H1 (cell line): Measurements from ENCODE around the gene INHBB. TPM values are rescaled to one million over a fixed set of nuclear protein-coding genes. Genes with fewer than 3 reads are reported as not detected.

Experiments used
- CTCF ChIA-PET: fragments of 300-600 bp; sonication (Branson Sonifier 250); formaldehyde crosslinking; loops from one replicate; lab custom pipeline; 2021; ENCODE audit not compliant: partially characterized antibody; lab: Charles Lee
- POLR2A ChIA-PET: fragments of 300-600 bp; sonication (Branson Sonifier 250); formaldehyde crosslinking; loops from one replicate; lab custom pipeline; 2021; ENCODE audit warnings: inconsistent platforms; ENCODE audit not compliant: partially characterized antibody; lab: Charles Lee
- DNase-seq, 2 experiments: peaks; one replicate each; pipeline versions ENCODE4 v3.0.0 to v3.0.0-alpha.2; 2010 to 2022; ENCODE audit warnings: low spot score in 2 of 2, low read depth in 1 of 2, mixed read lengths in 1 of 2
- FAIRE-seq: peaks from 2 replicates; lab custom pipeline; 2011; peaks lifted over from hg19 to GRCh38; lab: Jason Lieb, UNC
- H2AFZ ChIP-seq: 2 replicates; pipeline ENCODE4 v1.8.1; 2012; ENCODE audit warnings: low read length, inconsistent platforms
- H2AK5ac ChIP-seq: 2 replicates; pipeline ENCODE4 v1.6.1; 2013; ENCODE audit warnings: low read depth, low read length
- H2BK120ac ChIP-seq: replicated peaks from 2 replicates; pipeline ENCODE3; 2013; ENCODE audit warnings: low read depth, low read length, inconsistent platforms
- H2BK12ac ChIP-seq: 2 replicates; pipeline ENCODE4 v1.6.1; 2013; ENCODE audit warnings: low read depth, low read length
- H2BK15ac ChIP-seq: 2 replicates; pipeline ENCODE4 v1.6.1; 2013; ENCODE audit warnings: low read length
- H2BK20ac ChIP-seq: 2 replicates; pipeline ENCODE4 v1.6.1; 2013; ENCODE audit warnings: low read length
- H2BK5ac ChIP-seq: 2 replicates; pipeline ENCODE4 v1.6.1; 2013; ENCODE audit warnings: low read depth, low read length
- H3K14ac ChIP-seq: 2 replicates; pipeline ENCODE4 v1.6.1; 2013; ENCODE audit warnings: inconsistent platforms; ENCODE audit not compliant: insufficient read length
- H3K18ac ChIP-seq: 2 replicates; pipeline ENCODE4 v1.6.1; 2013; ENCODE audit warnings: low read length; ENCODE audit errors: extremely low read depth
- H3K23ac ChIP-seq: 2 replicates; pipeline ENCODE4 v1.6.1; 2013; ENCODE audit warnings: inconsistent platforms; ENCODE audit not compliant: insufficient read length
- H3K23me2 ChIP-seq: 2 replicates; pipeline ENCODE4 v1.6.1; 2013; ENCODE audit warnings: low read depth, low read length
- H3K27ac ChIP-seq: 2 replicates; pipeline ENCODE4 v1.6.1; 2011; ENCODE audit warnings: low read depth, low read length, inconsistent platforms
- H3K27me3 ChIP-seq, 4 experiments: replicated peaks in 1 of 4; 1 replicate in 1 of 4; 2 replicates in 3 of 4; pipeline versions ENCODE4 v1.6.1 to v1.8.1; 2011 to 2013; ENCODE audit warnings: low read length in 3 of 4, mild to moderate bottlenecking in 3 of 4, inconsistent platforms in 2 of 4, mixed read lengths in 2 of 4, moderate library complexity in 1 of 4; ENCODE audit not compliant: control insufficient read depth in 3 of 4, insufficient read depth in 3 of 4; ENCODE audit errors: extremely low read depth in 1 of 4
- H3K36me3 ChIP-seq, 4 experiments: 2 replicates each; pipeline versions ENCODE4 v1.6.1 to v1.8.1; 2011 to 2013; ENCODE audit warnings: mild to moderate bottlenecking in 4 of 4, low read length in 3 of 4, moderate library complexity in 2 of 4, control low read depth in 1 of 4, inconsistent platforms in 1 of 4; ENCODE audit not compliant: insufficient read depth in 4 of 4, control insufficient read depth in 2 of 4
- H3K4ac ChIP-seq: replicated peaks from 2 replicates; pipeline ENCODE3; 2013; ENCODE audit warnings: low read length, low read depth, mixed read lengths, inconsistent platforms; ENCODE audit not compliant: insufficient read length
- H3K4me1 ChIP-seq, 4 experiments: replicated peaks in 1 of 4; 1 replicate in 1 of 4; 2 replicates in 3 of 4; pipeline versions ENCODE4 v1.6.1 to v1.8.1; 2011 to 2013; ENCODE audit warnings: low read length in 3 of 4, inconsistent platforms in 2 of 4, mixed read lengths in 1 of 4; ENCODE audit not compliant: insufficient read depth in 4 of 4, control insufficient read depth in 3 of 4
- H3K4me2 ChIP-seq, 2 experiments: 2 replicates each; pipeline versions ENCODE4 v1.6.1 to v1.8.1; 2011 to 2013; ENCODE audit warnings: low read depth in 2 of 2, low read length in 2 of 2, control low read depth in 1 of 2, inconsistent platforms in 1 of 2, mild to moderate bottlenecking in 1 of 2; ENCODE audit not compliant: insufficient read depth in 1 of 2
- H3K4me3 ChIP-seq, 4 experiments: fragments of 200-600, 300-600 bp in 1 of 4; sonication (generic), shearing (Covaris generic), sonication (Bioruptor Twin) in 1 of 4; 2 replicates each; pipeline versions ENCODE4 v1.5.1 to v1.8.1; 2011 to 2016; ENCODE audit warnings: low read length in 4 of 4, low read depth in 3 of 4, control low read depth in 2 of 4, inconsistent platforms in 2 of 4, mild to moderate bottlenecking in 2 of 4, mixed read lengths in 1 of 4, moderate library complexity in 1 of 4; ENCODE audit not compliant: insufficient read depth in 2 of 4; ENCODE audit errors: extremely low read depth in 1 of 4
- H3K56ac ChIP-seq: replicated peaks from 2 replicates; pipeline ENCODE3; 2013; ENCODE audit warnings: low read depth, mild to moderate bottlenecking, mixed read lengths, low read length, inconsistent platforms; ENCODE audit not compliant: insufficient read length
- H3K79me1 ChIP-seq: 2 replicates; pipeline ENCODE4 v1.6.1; 2013; ENCODE audit warnings: low read depth, low read length, control low read depth
- H3K79me2 ChIP-seq, 2 experiments: 2 replicates each; pipeline versions ENCODE4 v1.6.1 to v1.8.1; 2012 to 2013; ENCODE audit warnings: low read length in 2 of 2, mild to moderate bottlenecking in 2 of 2, inconsistent platforms in 1 of 2; ENCODE audit not compliant: insufficient read depth in 2 of 2, control insufficient read depth in 1 of 2
- H3K9ac ChIP-seq, 4 experiments: replicated peaks in 1 of 4; 1 replicate in 1 of 4; 2 replicates in 3 of 4; pipeline versions ENCODE4 v1.6.1 to v1.8.1; 2011 to 2013; ENCODE audit warnings: low read depth in 3 of 4, low read length in 3 of 4, control low read depth in 2 of 4, mild to moderate bottlenecking in 2 of 4, moderate library complexity in 2 of 4, inconsistent platforms in 1 of 4; ENCODE audit errors: extremely low read depth in 1 of 4
- H3K9me3 ChIP-seq, 2 experiments: 2 replicates each; pipeline versions ENCODE4 v1.6.1 to v1.8.1; 2012 to 2013; ENCODE audit warnings: mild to moderate bottlenecking in 2 of 2, moderate library complexity in 2 of 2, control low read depth in 1 of 2, inconsistent platforms in 1 of 2, low read depth in 1 of 2, low read length in 1 of 2, mixed read lengths in 1 of 2; ENCODE audit not compliant: insufficient read depth in 2 of 2
- H4K20me1 ChIP-seq, 2 experiments: replicated peaks in 1 of 2; 2 replicates each; pipeline versions ENCODE3 to v1.8.1; 2011 to 2013; ENCODE audit warnings: inconsistent platforms in 2 of 2, low read length in 2 of 2, mild to moderate bottlenecking in 1 of 2; ENCODE audit not compliant: insufficient read depth in 2 of 2, control insufficient read depth in 1 of 2
- H4K5ac ChIP-seq: 2 replicates; pipeline ENCODE4 v1.6.1; 2013; ENCODE audit warnings: low read length, low read depth, mixed read lengths, inconsistent platforms; ENCODE audit not compliant: insufficient read length
- H4K8ac ChIP-seq: 2 replicates; pipeline ENCODE4 v1.8.0; 2013; ENCODE audit warnings: mild to moderate bottlenecking, moderate library complexity, low read length, inconsistent platforms; ENCODE audit not compliant: insufficient read depth; ENCODE audit errors: extremely low read depth
- H4K91ac ChIP-seq: replicated peaks from 2 replicates; pipeline ENCODE3; 2013; ENCODE audit warnings: low read length, mixed read lengths, inconsistent platforms; ENCODE audit not compliant: insufficient read length
- ATF3 ChIP-seq: IDR thresholded peaks from 2 replicates; pipeline ENCODE4 v1.6.1; 2011; ENCODE audit warnings: low read depth, mild to moderate bottlenecking, low read length; ENCODE audit not compliant: insufficient read depth
- HDAC2 ChIP-seq, 2 experiments: fragments of 300-600 bp in 1 of 2; sonication (generic) in 1 of 2; IDR thresholded peaks; 2 replicates each; pipeline ENCODE4 v1.6.1; 2011 to 2012; ENCODE audit warnings: low read depth in 2 of 2, low read length in 2 of 2, mild to moderate bottlenecking in 2 of 2, moderate library complexity in 2 of 2, borderline replicate concordance in 1 of 2, inconsistent platforms in 1 of 2
- KDM4A ChIP-seq: IDR thresholded peaks from one replicate; pipeline ENCODE4 v1.7.1; 2012; ENCODE audit warnings: low read depth, mild to moderate bottlenecking, moderate library complexity, low read length, inconsistent platforms; ENCODE audit not compliant: severe bottlenecking
- NRF1 ChIP-seq: IDR thresholded peaks from 2 replicates; pipeline ENCODE4 v1.6.1; 2011; ENCODE audit warnings: mild to moderate bottlenecking, low read depth, low read length, improper control_type of control experiment
- POLR2A ChIP-seq, 2 experiments: IDR thresholded peaks; 1 replicate in 1 of 2; 2 replicates in 1 of 2; pipeline ENCODE4 v1.6.1; 2011; ENCODE audit warnings: low read depth in 2 of 2, low read length in 2 of 2, mild to moderate bottlenecking in 2 of 2; ENCODE audit errors: control extremely low read depth in 1 of 2
- POU5F1 ChIP-seq: IDR thresholded peaks from 2 replicates; pipeline ENCODE4 v1.6.1; 2011; ENCODE audit warnings: low read depth, mild to moderate bottlenecking, low read length, moderate library complexity
- SP2 ChIP-seq: IDR thresholded peaks from 2 replicates; pipeline ENCODE4 v1.6.1; 2012; ENCODE audit warnings: mild to moderate bottlenecking, low read length, inconsistent platforms
- SRF ChIP-seq: IDR thresholded peaks from 2 replicates; pipeline ENCODE4 v1.6.1; 2011; ENCODE audit warnings: mild to moderate bottlenecking, low read depth, low read length, moderate library complexity
- SUZ12 ChIP-seq: fragments of 200-600 bp; sonication (generic); IDR thresholded peaks from 2 replicates; pipeline ENCODE4 v1.6.1; 2012; ENCODE audit warnings: mild to moderate bottlenecking, inconsistent platforms, low read length, moderate library complexity, mixed read lengths
- YY1 ChIP-seq: IDR thresholded peaks from 2 replicates; pipeline ENCODE4 v1.6.1; 2011; ENCODE audit warnings: low read depth, mild to moderate bottlenecking, low read length
- WGBS, 2 experiments: shearing (Covaris generic) in 1 of 2; methylation state at CpG; one replicate each; pipeline versions ENCODE4 v1.1.6 to v1.1.7; 2013 to 2015; ENCODE audit warnings: low lambda C conversion rate in 2 of 2, mixed read lengths in 2 of 2, inconsistent platforms in 1 of 2, low coverage in 1 of 2, missing lambda C conversion rate in 1 of 2; ENCODE audit not compliant: insufficient replicate concordance in 2 of 2, insufficient coverage in 1 of 2, insufficient read length in 1 of 2; ENCODE audit errors: extremely low coverage in 1 of 2, missing lambda C conversion rate in 1 of 2; 5-methylcytosine and 5-hydroxymethylcytosine counted together
- polyA plus RNA-seq, 7 experiments: library from polyadenylated mRNA; depleted of rRNA in 3 of 7; stranded (reverse) in 5 of 7; unstranded in 2 of 7; fragments of >200 nt in 5 of 7; fragments of 200-250 nt in 2 of 7; gene quantifications; 1 replicate in 5 of 7; 2 replicates in 1 of 7; 4 replicates in 1 of 7; pipeline versions ENCODE4 v1.2.1 to v1.2.3, GENCODE V29; 2011 to 2013; ENCODE audit warnings: missing spikeins in 2 of 7, mixed read lengths in 2 of 7
- total RNA-seq: library from RNA; stranded (reverse); fragmentation: NEBNext Ultra II Directional; extraction: Animal tissue kit (Norgen Biotek cat#: 25700); gene quantifications from 2 replicates; pipeline ENCODE4 v1.2.1, GENCODE V29; 2021

The INHBB gene
- total and polyA plus RNA-seq, 2 of the 8 experiments (the other 6 are each of a cell fraction or from before 2014, with no cell fraction given): 0.30 to 0.32 TPM

- Histone ChIP-seq H3K14ac (no peak overlapping the region), H3K4me3 (no peak overlapping the region), H3K4me2 (no peak overlapping the region), H2BK120ac (no peak overlapping the region), H3K27ac (no peak overlapping the region), H3K18ac (no peak overlapping the region), H3K9ac (no peak overlapping the region), H3K27me3 (peaks cover 11 to 42% (median 33%) of the 10 kb centered on the region in 4 experiments), H3K79me1 (no peaks in the 10 kb centered on the region), H3K23ac (no peak overlapping the region), H2BK15ac (no peak overlapping the region), H2AK5ac (no peak overlapping the region), H3K4ac (no peak overlapping the region), H3K23me2 (no peaks in the 10 kb centered on the region), H3K79me2 (no peaks in the 10 kb centered on the region), H3K9me3 (no peaks in the 10 kb centered on the region), H2AFZ (no peak overlapping the region), H2BK12ac (0 out of 2 replicates have a peak overlapping the region, but pooled peaks have one; percentile 39), H3K4me1 (peaks cover 2 to 16% (median 12%) of the 10 kb centered on the region in 4 experiments), H4K91ac (no peak overlapping the region), H4K5ac (no peak overlapping the region), H2BK20ac (no peak overlapping the region), H4K20me1 (peaks cover 0 to 8% of the 10 kb centered on the region in 2 experiments), H3K36me3 (no peaks in the 10 kb centered on the region), H4K8ac (no peak overlapping the region), H2BK5ac (no peak overlapping the region), H3K56ac (no peak overlapping the region)
- no peak for TF ChIP-seq KDM4A
- TF ChIP-seq SP2: no peak
- no peak for TF ChIP-seq SRF
- TF ChIP-seq POU5F1: no peak
- no peak for TF ChIP-seq ATF3
- no peak for TF ChIP-seq NRF1
- no peak for TF ChIP-seq POLR2A (IDR thresholded peaks at IDR 0.05; ENCODE audit: control extremely low read depth in 1 of 2, low read depth in 2 of 2, low read length in 2 of 2)
- TF ChIP-seq SUZ12: no peak
- no peak for TF ChIP-seq YY1
- TF ChIP-seq HDAC2 (IDR thresholded peaks at IDR 0.05; ENCODE audit: borderline replicate concordance in 1 of 2, low read depth in 2 of 2, low read length in 2 of 2): no peak
- no peak for DNase-seq
- no peak for FAIRE-seq
- WGBS, 2 experiments: 92% methylated on average over 10 of the region's 10 CpGs; no CpG with 5 or more reads in 1 of the 2 experiments
- ChIA-PET CTCF (interaction anchor here (0.9 to 1.2 kb wide), 3 partner anchors 9 to 83 kb away, joined by 3 to 5 read pairs (median 3); no protein-coding TSS in a partner anchor), POLR2A (interaction anchor here (1.1 kb wide), 1 partner anchor 112 kb away, joined by 3 read pairs; no protein-coding TSS in a partner anchor)
These were observed 8.0 kb downstream of the INHBB start for GRCh38 chr2:120353931-120354330.
